ENCODE results near the gene ATP6V1D. TPM values are rescaled to one million over a fixed set of nuclear protein-coding genes. Genes with fewer than 3 reads are reported as not detected.
"Not testable (repeated sequence)": the region's sequence is repeated elsewhere in the genome, so short reads cannot be mapped to it uniquely, and the experiment has no call there.

The ATP6V1D gene
- total RNA-seq, 1 donor from 2014 or later: 142 TPM

GRCh38 chr14:67332468-67332867 lies 27.1 kb downstream of the ATP6V1D start:
- DNase-seq (ENCODE audit: low read depth): no peak
- no peak overlapping the region for H3K4me3 ChIP-seq (ENCODE audit: low read depth, low read length)
- TF ChIP-seq, protein P1, sequence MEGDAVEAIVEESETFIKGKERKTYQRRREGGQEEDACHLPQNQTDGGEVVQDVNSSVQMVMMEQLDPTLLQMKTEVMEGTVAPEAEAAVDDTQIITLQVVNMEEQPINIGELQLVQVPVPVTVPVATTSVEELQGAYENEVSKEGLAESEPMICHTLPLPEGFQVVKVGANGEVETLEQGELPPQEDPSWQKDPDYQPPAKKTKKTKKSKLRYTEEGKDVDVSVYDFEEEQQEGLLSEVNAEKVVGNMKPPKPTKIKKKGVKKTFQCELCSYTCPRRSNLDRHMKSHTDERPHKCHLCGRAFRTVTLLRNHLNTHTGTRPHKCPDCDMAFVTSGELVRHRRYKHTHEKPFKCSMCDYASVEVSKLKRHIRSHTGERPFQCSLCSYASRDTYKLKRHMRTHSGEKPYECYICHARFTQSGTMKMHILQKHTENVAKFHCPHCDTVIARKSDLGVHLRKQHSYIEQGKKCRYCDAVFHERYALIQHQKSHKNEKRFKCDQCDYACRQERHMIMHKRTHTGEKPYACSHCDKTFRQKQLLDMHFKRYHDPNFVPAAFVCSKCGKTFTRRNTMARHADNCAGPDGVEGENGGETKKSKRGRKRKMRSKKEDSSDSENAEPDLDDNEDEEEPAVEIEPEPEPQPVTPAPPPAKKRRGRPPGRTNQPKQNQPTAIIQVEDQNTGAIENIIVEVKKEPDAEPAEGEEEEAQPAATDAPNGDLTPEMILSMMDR (conservative IDR thresholded peaks at IDR 0.05; ENCODE audit: low read depth, low read length): no peak

DNA sequence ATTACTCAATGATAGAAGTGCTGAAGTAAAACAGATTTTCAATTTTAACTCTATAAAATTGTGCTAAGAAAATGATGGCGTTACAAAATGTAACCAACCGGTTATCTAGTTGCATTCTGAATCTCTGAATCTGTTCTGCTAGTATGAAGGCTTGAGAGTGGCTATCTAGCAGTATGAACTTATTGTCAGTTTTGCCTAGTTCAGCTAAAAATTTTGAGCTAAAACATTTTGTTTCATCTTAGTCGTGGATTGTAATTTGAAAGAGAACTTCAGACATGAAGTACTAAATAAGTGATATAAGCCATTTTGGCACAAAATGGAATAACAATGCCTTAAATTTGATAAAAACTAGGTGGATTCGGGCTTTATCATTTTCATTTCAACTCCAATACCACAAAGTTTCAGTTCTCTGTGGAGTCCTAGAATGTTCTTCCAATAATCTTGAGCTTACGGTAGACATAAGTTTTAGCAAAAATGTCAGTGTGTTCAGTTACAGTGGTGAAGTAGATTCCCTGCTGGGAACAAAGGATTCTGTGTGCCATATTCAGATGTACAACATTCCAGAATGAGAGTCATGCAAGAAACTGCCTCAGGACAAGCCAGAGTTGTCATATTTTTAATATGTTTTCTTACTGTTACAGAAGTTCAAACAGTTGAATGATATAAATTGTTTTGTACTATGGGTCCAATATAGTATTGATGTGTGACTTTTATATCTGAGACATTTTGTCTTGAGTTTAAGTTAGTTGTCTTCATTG lies 28.1 kb downstream of the ATP6V1D start:
- DNase-seq (ENCODE audit: low read depth): no peak
- H3K4me3 ChIP-seq (ENCODE audit: low read depth, low read length): no peak overlapping the region
- TF ChIP-seq, protein P1 (conservative IDR thresholded peaks at IDR 0.05; ENCODE audit: low read depth, low read length): no peak

GRCh38 chr14:67329666-67330065 lies 29.9 kb downstream of the ATP6V1D start:
- DNase-seq (ENCODE audit: low read depth): not testable (repeated sequence)

DNA sequence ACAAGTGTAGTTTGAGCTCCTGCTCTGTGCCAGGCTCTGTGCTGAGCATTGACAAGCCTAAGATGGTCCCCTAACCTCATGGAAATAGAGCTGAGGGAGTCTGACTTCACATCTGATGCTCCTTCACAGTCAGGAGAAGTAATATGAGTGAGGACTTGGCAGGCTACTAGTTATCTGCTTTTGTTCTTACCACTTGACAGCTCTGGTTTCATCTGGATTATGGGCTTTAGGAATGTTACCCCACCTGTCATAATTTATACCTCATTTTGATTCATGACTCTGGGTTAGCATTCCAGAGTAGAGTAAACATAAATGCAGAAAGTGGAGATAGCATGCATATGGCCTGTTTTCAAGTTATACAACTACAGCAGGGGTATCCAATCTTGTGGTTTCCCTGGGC lies 40.5 kb downstream of the ATP6V1D start:
- no peak for DNase-seq (ENCODE audit: low read depth)
- TF ChIP-seq, protein P1 (conservative IDR thresholded peaks at IDR 0.05; ENCODE audit: low read depth, low read length): no peak
- no peak overlapping the region for H3K4me3 ChIP-seq (ENCODE audit: low read depth, low read length)

More at GRCh38 chr14:67329666-67330065, 29.9 kb downstream of the ATP6V1D start:
- H3K4me3 ChIP-seq (ENCODE audit: low read depth, low read length): not testable (repeated sequence)

GRCh38 chr14:67317822-67318221 lies 41.8 kb downstream of the ATP6V1D start:
- TF ChIP-seq, protein P1 (conservative IDR thresholded peaks at IDR 0.05; ENCODE audit: low read depth, low read length): no peak
- H3K4me3 ChIP-seq (ENCODE audit: low read depth, low read length): no peak overlapping the region
- DNase-seq (ENCODE audit: low read depth): no peak

- TF ChIP-seq, protein P1 (conservative IDR thresholded peaks at IDR 0.05; ENCODE audit: low read depth, low read length): no peak
- no peak for DNase-seq (ENCODE audit: low read depth)
- no peak overlapping the region for H3K4me3 ChIP-seq (ENCODE audit: low read depth, low read length)
These were observed 46.5 kb downstream of the ATP6V1D start for GRCh38 chr14:67313153-67313552.

DNA sequence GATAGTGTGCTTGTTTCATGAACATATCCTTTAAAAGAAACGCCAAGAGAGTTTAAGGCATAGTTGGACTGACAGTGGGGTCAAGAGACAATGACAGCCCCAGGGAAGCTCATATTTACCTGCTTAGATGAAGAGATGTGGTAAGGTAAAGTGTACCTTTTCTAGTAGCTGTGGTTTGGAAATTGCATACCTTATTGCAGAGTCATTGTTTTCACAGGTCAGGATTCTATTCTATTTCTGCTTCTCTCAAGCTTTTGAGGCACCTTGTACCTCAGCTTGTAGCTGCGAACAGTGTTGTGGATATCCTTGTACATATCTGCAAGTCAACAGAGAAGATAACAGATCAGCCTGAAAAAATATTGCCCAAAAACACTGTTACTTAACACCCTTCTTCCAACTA lies 47.7 kb downstream of the ATP6V1D start:
- no peak for DNase-seq (ENCODE audit: low read depth)
- no peak overlapping the region for H3K4me3 ChIP-seq (ENCODE audit: low read depth, low read length)
- TF ChIP-seq, protein P1 (conservative IDR thresholded peaks at IDR 0.05; ENCODE audit: low read depth, low read length): no peak

Other genes with a start within 250 kb of the ATP6V1D start
- gene GARIN2, start 170.4 kb downstream of the ATP6V1D start, total RNA-seq: not detected in 2 replicates
- gene PALS1, start 118.4 kb downstream of the ATP6V1D start, total RNA-seq: 22.9 and 26.4 TPM in 2 replicates
- gene EIF2S1, start 524 bp upstream of the ATP6V1D start, total RNA-seq: 175 and 291 TPM in 2 replicates
- 35.5 and 71.3 TPM in 2 replicates for gene PLEK2, start 52.4 kb upstream of the ATP6V1D start, total RNA-seq
- gene TMEM229B, start 128.9 kb upstream of the ATP6V1D start, total RNA-seq: 0.14 and 2.2 TPM in 2 replicates
- 6.3 and 7.6 TPM in 2 replicates for gene PLEKHH1, start 173.5 kb upstream of the ATP6V1D start, total RNA-seq
- gene PIGH, start 240.5 kb upstream of the ATP6V1D start, total RNA-seq: 13.9 and 19.9 TPM in 2 replicates

Measured in epithelial cell of proximal tubule (primary cell).